ENCODE measurements around the gene KIF2C.
"Not testable (repeated sequence)": the region's sequence is repeated elsewhere in the genome, so short reads cannot be mapped to it uniquely, and the experiment has no call there.

The KIF2C gene

DNA sequence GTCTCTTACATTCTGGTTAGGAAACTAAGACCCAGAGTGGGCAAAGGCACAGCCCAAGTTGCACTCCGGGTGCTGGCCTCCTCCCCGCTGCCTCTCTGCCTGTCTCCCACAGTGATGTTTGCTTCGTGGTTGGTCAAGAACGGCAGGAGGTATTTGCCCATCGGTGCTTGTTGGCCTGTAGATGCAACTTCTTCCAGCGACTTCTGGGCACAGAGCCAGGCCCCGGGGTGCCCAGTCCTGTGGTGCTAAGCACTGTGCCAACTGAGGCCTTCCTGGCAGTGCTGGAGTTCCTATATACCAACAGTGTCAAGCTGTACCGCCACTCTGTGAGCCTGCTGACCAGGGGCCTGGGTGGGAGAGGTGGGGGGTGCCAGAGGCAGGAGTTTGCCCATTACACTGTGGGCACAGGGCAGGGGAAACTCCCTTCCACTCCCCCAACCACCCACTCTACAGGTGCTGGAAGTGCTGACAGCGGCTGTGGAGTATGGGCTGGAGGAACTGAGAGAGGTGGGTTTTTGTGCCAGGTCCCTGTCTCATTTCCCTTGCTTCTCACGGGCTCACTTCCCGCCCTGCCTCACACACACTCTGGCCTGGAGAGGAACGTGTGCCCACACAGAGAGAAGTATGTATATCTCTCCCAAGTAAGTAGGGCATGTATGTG, 70.6 kb downstream of the KIF2C start:
- no peaks in the 10 kb centered on the region for H3K27me3 Mint-ChIP-seq
- no peaks in the 10 kb centered on the region for H3K9me3 Mint-ChIP-seq
- peaks cover 54% of the 10 kb centered on the region for H3K36me3 Mint-ChIP-seq (ENCODE audit: low read depth)
- peaks cover 91% of the 10 kb centered on the region for H3K4me1 Mint-ChIP-seq (ENCODE audit: low read depth)
- peak overlapping the region; percentile 100 for H3K27ac Mint-ChIP-seq
- intact Hi-C loops (cut with micrococcal nuclease), result no loop called here
- peak overlapping the region; percentile 71 for H3K4me3 Mint-ChIP-seq

GRCh38 chr1:44810762-44811105, 71.1 kb downstream of the KIF2C start:
- H3K9me3 Mint-ChIP-seq; intact Hi-C loops (cut with micrococcal nuclease); H3K27me3 Mint-ChIP-seq: not testable (repeated sequence)
- peak overlapping the region; percentile 100 for H3K27ac Mint-ChIP-seq
- H3K4me3 Mint-ChIP-seq, result peak overlapping the region; percentile 42
- peaks cover 91% of the 10 kb centered on the region for H3K4me1 Mint-ChIP-seq (ENCODE audit: low read depth)
- peaks cover 54% of the 10 kb centered on the region for H3K36me3 Mint-ChIP-seq (ENCODE audit: low read depth)

DNA sequence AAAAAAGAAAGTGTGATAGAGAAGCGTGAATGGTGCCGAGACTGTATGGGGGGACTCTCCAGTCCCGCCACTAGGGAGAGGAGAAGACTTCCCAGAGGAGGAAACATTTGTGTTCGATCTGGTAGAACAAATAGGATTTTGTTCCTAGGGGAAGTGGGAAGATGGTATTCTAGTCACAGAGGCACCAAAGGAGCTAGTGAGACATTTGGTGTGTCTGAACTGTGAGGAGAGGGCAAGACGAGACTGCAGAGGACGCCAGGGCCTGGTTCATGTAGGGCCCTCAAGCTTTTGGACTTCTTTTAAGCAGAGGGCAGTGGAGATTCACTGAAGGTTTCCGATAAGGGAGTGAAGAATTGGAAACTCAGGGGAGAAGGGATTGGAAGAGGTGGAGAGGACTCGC, 71.6 kb downstream of the KIF2C start:
- intact Hi-C loops (cut with micrococcal nuclease), result no loop called here
- Mint-ChIP-seq H3K4me1 (ENCODE audit: low read depth) (peaks cover 90% of the 10 kb centered on the region), H3K27me3 (no peaks in the 10 kb centered on the region), H3K36me3 (ENCODE audit: low read depth) (peaks cover 49% of the 10 kb centered on the region), H3K9me3 (no peaks in the 10 kb centered on the region), H3K27ac (peak overlapping the region; percentile 100), H3K4me3 (peak overlapping the region; percentile 49)

DNA sequence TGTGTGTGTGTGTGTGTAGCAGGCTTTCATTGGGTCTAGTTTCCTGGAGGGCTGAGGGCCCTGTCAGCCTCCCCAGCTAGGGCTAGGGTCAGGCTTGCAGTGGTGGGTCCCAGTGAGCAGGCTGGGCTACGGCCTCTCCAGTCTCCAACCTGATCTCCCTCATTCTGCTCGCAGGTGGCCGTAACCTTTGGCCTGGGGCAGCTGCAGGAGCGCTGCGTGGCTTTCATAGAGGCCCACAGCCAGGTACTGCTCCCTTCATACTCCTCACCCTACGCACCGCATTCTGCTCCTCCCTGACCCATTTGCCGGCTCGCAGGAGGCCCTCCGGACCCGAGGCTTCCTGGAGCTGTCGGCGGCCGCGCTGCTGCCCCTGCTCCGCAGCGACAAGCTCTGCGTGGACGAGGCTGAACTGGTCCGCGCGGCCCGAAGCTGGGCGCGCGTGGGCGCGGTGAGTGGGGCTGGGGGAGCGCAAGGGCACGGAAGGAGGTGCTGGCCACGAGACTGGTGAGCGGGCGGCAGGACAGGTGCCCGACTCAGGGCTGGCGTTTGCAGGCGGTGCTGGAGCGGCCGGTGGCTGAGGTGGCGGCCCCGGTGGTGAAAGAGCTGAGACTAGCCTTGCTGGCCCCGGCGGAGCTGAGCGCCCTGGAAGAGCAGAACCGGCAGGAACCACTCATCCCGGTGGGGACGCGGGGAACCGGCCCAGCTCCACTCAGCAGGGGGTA, 73.3 kb downstream of the KIF2C start:
- Mint-ChIP-seq H3K4me3 (peak overlapping the region; percentile 80), H3K9me3 (no peaks in the 10 kb centered on the region), H3K36me3 (ENCODE audit: low read depth) (peaks cover 38% of the 10 kb centered on the region), H3K4me1 (ENCODE audit: low read depth) (peaks cover 84% of the 10 kb centered on the region), H3K27ac (peak overlapping the region; percentile 100), H3K27me3 (no peaks in the 10 kb centered on the region)
- intact Hi-C loops (cut with micrococcal nuclease), result no loop called here

DNA sequence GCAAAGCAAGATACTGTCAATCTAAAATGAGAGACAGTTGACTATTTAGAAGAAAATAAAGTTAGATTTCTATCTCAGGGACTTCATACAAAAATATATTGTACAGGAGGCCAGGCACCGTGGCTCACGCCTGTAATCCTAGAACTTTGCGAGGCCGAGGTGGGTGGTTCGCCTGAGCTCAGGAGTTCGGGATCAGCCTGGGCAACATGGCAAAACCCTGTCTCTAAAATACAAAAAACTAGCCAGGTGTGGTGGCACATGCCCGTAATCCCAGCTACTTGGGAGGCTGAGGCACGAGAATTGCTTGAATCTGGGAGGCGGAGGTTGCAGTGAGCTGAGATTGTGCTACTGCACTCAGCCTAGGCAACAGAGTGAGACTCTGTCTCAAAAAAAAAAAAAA, 76.3 kb downstream of the KIF2C start:
- H3K9me3 Mint-ChIP-seq; H3K27me3 Mint-ChIP-seq; H3K4me3 Mint-ChIP-seq; intact Hi-C loops (cut with micrococcal nuclease): not testable (repeated sequence)
- Mint-ChIP-seq H3K36me3 (ENCODE audit: low read depth) (peaks cover 39% of the 10 kb centered on the region), H3K4me1 (ENCODE audit: low read depth) (peaks cover 77% of the 10 kb centered on the region), H3K27ac (peak overlapping the region; percentile 100)

- Mint-ChIP-seq H3K27me3 (no peaks in the 10 kb centered on the region), H3K27ac (peak overlapping the region; percentile 98), H3K9me3 (no peaks in the 10 kb centered on the region), H3K36me3 (ENCODE audit: low read depth) (peaks cover 32% of the 10 kb centered on the region), H3K4me3 (no peak overlapping the region), H3K4me1 (ENCODE audit: low read depth) (peaks cover 70% of the 10 kb centered on the region)
- intact Hi-C loops (cut with micrococcal nuclease), result no loop called here
Measured at GRCh38 chr1:44817307-44817706, 77.7 kb downstream of the KIF2C start.
